Hematopoietic multipotent progenitor cell treated with erythropoietin and hydrocortisone succinate and interleukin-3 and kit ligand, for 8 days (in vitro differentiated cells): ENCODE data around the gene KLF3.

ENCODE experiments used
- DNase-seq: peaks from one replicate; pipeline ENCODE4 v3.0.0-alpha.2; 2015

KLF3 gene

GRCh38 chr4:38747629-38748028 lies 83.6 kb downstream of the KLF3 start:
- no peak for DNase-seq

- DNase-seq, result no peak
Observed at GRCh38 chr4:38749336-38749735, 85.3 kb downstream of the KLF3 start.
